ENCODE results near the gene NR4A2.

- TF ChIP-seq POLR2A (IDR thresholded peaks at IDR 0.05) (no peak), CTCF (IDR thresholded peaks at IDR 0.05) (no peak)
Observed at GRCh38 chr2:156322686-156323231, 9.8 kb downstream of the NR4A2 start.

All from heart left ventricle (tissue), 13 donors.